ENCODE results near the gene FYTTD1. TPM values are rescaled to one million over a fixed set of nuclear protein-coding genes. Genes with fewer than 3 reads are reported as not detected.
A peak's percentile ranks its signal among the peaks of the same experiment; 100 is the strongest.

FYTTD1 gene
- polyA plus RNA-seq, 3 donors, result 85.0 to 106 (median 97.4) TPM

GRCh38 chr3:197733042-197733441, 16.6 kb upstream of the FYTTD1 start:
- no peak for DNase-seq (ENCODE audit: extremely low read depth in 1 of 11, low read depth in 9 of 11, low spot score in 4 of 11)

- DNase-seq (ENCODE audit: extremely low read depth in 1 of 11, low read depth in 9 of 11, low spot score in 4 of 11), result no peak
Measured at GRCh38 chr3:197734667-197735318, 14.9 kb upstream of the FYTTD1 start.

GRCh38 chr3:197736010-197736490, 13.6 kb upstream of the FYTTD1 start:
- no peak for DNase-seq (ENCODE audit: extremely low read depth in 1 of 11, low read depth in 9 of 11, low spot score in 4 of 11)

- DNase-seq (ENCODE audit: extremely low read depth in 1 of 11, low read depth in 9 of 11, low spot score in 4 of 11), result peak; percentile 75 to 94 (median 91)
Measured at GRCh38 chr3:197736491-197737318, 13.0 kb upstream of the FYTTD1 start, which contains the start of gene RUBCN. Gene RUBCN (minus strand): TSS chr3:197736904. CDS start chr3:197736719, 185 bp downstream.

- DNase-seq (ENCODE audit: extremely low read depth in 1 of 11, low read depth in 9 of 11, low spot score in 4 of 11), result no peak
Measured at GRCh38 chr3:197737319-197737649, 12.4 kb upstream of the FYTTD1 start.

DNA sequence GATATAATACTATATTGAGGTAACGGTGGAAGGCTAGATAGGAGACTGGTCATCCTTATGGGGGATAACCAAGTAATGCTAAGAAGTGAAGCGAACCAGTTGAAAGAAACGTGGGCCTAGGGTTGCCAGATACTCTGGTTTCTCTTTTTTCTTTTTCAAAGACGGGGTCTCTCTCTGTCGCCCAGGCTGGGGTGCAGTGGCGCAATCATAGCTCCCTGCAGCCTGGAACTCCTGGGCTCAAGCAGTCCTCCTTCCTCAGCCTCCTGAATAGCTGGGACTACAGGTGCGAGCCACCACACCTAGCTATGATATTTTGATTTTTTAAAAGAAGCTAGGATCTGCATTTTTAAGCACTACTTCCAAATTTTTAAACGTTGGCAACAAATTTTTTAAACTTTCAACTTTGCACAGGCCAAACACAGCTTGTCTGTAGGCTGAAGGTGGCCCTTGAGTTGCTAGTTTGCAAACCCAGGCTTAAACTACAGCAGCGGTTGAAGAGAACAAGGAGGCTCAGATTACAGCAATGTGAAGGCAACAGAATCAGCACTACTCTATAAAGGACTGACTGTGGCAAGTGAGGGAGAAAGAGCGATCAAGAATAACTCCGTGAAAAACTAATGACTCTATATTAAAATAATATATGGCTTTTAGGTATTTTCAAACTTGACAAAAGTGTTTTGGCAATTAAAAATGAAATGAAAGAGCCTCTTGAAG, 11.8 kb upstream of the FYTTD1 start:
- DNase-seq (ENCODE audit: extremely low read depth in 1 of 11, low read depth in 9 of 11, low spot score in 4 of 11), result no peak

DNA sequence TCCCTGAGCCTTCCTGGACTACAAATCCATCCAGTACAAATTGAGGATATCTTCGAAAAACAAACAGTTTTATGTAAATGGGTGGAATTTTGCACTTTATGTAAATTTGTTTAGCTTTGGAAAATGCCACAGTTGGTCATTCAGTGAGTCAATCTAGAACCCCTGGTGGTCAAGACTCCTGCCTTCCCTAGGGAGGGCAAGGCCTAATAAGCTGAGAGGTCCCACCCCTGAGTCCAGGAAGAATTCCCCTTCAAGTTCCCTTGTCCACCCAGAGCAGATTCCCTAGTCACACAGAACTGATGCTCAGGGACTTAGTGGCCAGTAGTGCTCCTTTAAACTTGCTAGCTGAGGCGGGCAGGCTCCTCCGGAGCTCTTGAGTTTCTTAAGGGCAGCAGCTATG, 6.9 kb upstream of the FYTTD1 start:
- no peak for DNase-seq (ENCODE audit: extremely low read depth in 1 of 11, low read depth in 9 of 11, low spot score in 4 of 11)

GRCh38 chr3:197746209-197746608, 3.5 kb upstream of the FYTTD1 start:
- no peak for DNase-seq (ENCODE audit: extremely low read depth in 1 of 11, low read depth in 9 of 11, low spot score in 4 of 11)

GRCh38 chr3:197746801-197747237, 2.9 kb upstream of the FYTTD1 start:
- no peak for DNase-seq (ENCODE audit: extremely low read depth in 1 of 11, low read depth in 9 of 11, low spot score in 4 of 11)

GRCh38 chr3:197748597-197749314, 927 bp upstream of the FYTTD1 start:
- peak in 1 of 11 donors; percentile 6 for DNase-seq (ENCODE audit: extremely low read depth in 1 of 11, low read depth in 9 of 11, low spot score in 4 of 11)

DNA sequence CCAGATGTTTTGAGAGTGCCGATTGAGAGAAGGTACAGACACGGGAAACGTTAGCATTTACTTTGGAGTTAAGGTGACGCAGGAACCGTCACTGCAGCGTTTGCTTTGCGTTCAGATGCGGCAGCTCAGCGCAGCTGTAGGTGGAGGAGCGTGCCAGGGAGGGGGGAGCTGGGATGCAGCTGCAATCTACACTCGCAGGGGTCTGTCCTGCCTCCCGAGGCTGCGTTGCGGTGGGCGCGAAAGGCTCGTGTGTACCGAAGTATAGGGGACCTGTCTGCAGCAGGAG, 425 bp upstream of the FYTTD1 start:
- peak in 2 of 11 donors; percentile 54 to 55 for DNase-seq (ENCODE audit: extremely low read depth in 1 of 11, low read depth in 9 of 11, low spot score in 4 of 11)

DNA sequence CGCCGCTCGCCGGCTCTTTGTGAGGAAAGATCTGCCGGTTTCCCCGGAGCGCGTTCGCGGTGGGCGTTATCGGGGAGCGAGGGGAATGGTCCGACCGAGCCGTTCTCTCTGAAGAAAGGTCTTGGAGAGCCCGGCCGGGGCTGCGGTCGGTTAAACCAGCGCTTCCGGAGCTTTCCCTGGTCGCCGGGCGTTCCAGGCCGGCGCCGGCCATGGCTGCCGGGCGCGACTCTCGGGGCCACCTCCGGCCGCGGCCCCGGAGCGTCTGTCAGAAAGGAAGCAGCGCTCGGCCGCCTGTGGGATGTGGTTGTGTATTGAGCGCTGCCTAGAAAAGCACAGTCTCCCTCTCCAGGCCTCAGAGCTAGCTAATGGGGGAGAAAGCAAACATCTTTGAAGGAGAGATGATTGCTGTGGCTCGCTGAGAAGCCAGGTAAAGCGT, 731 bp downstream of the FYTTD1 start:
- peak in 4 of 11 donors; percentile 35 to 56 (median 54) for DNase-seq (ENCODE audit: extremely low read depth in 1 of 11, low read depth in 9 of 11, low spot score in 4 of 11)

GRCh38 chr3:197750858-197751737, 1.4 kb downstream of the FYTTD1 start:
- peak in 1 of 11 donors; percentile 6 for DNase-seq (ENCODE audit: extremely low read depth in 1 of 11, low read depth in 9 of 11, low spot score in 4 of 11)

- DNase-seq (ENCODE audit: extremely low read depth in 1 of 11, low read depth in 9 of 11, low spot score in 4 of 11), result no peak
Measured at GRCh38 chr3:197752107-197752506, 2.4 kb downstream of the FYTTD1 start.

DNA sequence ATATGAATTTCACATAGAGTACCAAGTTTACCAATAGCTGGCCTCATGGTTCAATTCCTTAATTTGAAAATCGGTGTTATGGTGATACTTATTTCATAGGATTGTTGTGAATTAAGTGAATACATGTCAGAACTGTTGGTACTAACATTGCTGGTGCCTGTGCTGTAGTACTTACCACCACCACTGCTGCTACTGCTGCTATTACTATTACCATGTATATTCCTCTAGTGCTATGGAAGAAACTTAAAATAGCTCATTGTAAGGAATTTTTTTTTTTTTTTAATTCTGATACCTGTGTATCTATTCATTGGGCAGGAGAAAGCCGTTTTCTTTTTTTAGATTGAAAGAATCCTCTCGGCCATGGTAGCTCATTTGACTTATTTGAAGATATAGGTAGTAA, 3.6 kb downstream of the FYTTD1 start:
- DNase-seq (ENCODE audit: extremely low read depth in 1 of 11, low read depth in 9 of 11, low spot score in 4 of 11), result no peak

DNA sequence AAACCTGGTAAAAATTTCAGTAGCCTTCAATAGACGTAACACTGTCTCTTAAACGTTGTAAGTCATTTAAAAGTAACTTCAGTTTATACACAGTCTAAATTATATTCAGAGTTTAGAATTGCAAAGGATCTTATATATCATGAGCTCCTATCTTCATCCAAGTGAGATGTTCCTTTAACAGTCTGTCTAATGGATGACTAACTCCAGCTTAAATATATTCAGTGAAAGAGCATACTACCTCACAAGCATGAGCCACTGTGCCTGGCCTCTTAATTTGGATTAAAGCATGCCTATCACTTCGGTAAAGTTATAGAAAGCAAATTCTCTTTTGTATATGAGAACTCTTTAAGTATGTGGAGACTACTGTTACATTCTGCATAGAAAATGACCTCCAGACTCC, 7.0 kb downstream of the FYTTD1 start:
- no peak for DNase-seq (ENCODE audit: extremely low read depth in 1 of 11, low read depth in 9 of 11, low spot score in 4 of 11)

GRCh38 chr3:197758512-197758911, 8.8 kb downstream of the FYTTD1 start:
- no peak for DNase-seq (ENCODE audit: extremely low read depth in 1 of 11, low read depth in 9 of 11, low spot score in 4 of 11)

DNA sequence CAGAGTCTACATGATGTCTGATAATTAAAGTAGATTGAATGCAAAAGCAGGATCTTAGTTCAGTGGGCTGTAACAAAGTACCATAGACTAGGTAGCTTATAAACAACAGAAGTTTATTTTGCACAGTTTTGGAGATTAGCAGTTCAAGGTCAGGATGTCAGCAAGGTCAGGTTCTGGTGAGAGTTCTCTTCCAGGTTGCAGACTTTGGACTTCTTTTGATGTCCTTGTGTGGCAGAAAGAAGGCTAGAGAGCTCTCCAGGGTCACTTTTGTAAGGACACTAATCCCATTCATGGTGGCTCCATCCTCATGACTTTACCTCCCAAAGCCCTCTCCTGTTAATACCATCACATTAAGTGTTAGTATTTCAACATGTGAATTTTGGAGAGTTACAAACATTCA, 12.1 kb downstream of the FYTTD1 start:
- no peak for DNase-seq (ENCODE audit: extremely low read depth in 1 of 11, low read depth in 9 of 11, low spot score in 4 of 11)

Measured in renal cortex interstitium (tissue), 11 donors.